AG04449 (cell line): ENCODE data around the gene DUSP2.

Experiments used
- CTCF ChIA-PET: fragments of 350-600 bp; formaldehyde crosslinking; extraction: SDS; loops from one replicate; lab custom pipeline; 2021; ENCODE audit warnings: antibody characterized with exemption; lab: Yijun Ruan, JAX
- POLR2A ChIA-PET: fragments of 400-600, 350-600 bp; formaldehyde crosslinking; extraction: SDS; loops from one replicate; lab custom pipeline; 2020; ENCODE audit warnings: antibody characterized with exemption, inconsistent platforms; lab: Yijun Ruan, JAX
- DNase-seq: peaks from one replicate; pipeline ENCODE4 v3.0.0-alpha.2; 2010; ENCODE audit warnings: low read depth, low spot score
- H3K4me3 ChIP-seq: 2 replicates; pipeline ENCODE4 v1.5.1; 2011; ENCODE audit warnings: low read depth, mild to moderate bottlenecking, control low read depth, low read length
- TF ChIP-seq, protein P1 (sequence below): IDR thresholded peaks from one replicate; pipeline ENCODE4 v1.5.1; 2011; ENCODE audit warnings: mild to moderate bottlenecking, moderate library complexity, low read length, control low read depth, inconsistent platforms; ENCODE audit not compliant: insufficient read depth; ENCODE audit errors: missing control alignments

DUSP2 gene

DNA sequence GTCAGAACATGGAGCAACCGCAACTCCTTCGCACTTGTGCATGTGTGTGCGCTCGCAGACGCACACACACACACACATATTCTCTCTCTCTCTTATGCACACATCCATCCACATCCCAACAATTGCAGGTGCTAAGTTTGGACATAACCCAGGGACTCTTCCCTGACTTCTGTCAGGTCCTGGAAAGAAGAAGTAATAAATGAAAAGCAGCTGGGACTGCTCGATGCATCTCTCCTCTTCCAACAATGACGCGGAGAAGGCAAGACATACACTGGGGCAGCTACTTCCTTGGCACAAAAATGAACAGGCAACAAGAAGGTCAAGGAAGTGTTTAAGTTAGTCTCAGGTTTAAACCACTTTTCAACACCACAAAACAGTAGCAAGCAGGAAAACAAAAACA, 39.7 kb upstream of the DUSP2 start:
- POLR2A ChIA-PET: no interaction called here
- CTCF ChIA-PET: interaction anchor here (0.6 to 6.6 kb wide), 3 partner anchors 11 to 193 kb away, joined by 3 to 67 read pairs (median 3); partner anchors contain the start of gene ASTL
- no peak for DNase-seq
- H3K4me3 ChIP-seq: no peak overlapping the region
- TF ChIP-seq, protein P1, sequence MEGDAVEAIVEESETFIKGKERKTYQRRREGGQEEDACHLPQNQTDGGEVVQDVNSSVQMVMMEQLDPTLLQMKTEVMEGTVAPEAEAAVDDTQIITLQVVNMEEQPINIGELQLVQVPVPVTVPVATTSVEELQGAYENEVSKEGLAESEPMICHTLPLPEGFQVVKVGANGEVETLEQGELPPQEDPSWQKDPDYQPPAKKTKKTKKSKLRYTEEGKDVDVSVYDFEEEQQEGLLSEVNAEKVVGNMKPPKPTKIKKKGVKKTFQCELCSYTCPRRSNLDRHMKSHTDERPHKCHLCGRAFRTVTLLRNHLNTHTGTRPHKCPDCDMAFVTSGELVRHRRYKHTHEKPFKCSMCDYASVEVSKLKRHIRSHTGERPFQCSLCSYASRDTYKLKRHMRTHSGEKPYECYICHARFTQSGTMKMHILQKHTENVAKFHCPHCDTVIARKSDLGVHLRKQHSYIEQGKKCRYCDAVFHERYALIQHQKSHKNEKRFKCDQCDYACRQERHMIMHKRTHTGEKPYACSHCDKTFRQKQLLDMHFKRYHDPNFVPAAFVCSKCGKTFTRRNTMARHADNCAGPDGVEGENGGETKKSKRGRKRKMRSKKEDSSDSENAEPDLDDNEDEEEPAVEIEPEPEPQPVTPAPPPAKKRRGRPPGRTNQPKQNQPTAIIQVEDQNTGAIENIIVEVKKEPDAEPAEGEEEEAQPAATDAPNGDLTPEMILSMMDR: no peak

DNA sequence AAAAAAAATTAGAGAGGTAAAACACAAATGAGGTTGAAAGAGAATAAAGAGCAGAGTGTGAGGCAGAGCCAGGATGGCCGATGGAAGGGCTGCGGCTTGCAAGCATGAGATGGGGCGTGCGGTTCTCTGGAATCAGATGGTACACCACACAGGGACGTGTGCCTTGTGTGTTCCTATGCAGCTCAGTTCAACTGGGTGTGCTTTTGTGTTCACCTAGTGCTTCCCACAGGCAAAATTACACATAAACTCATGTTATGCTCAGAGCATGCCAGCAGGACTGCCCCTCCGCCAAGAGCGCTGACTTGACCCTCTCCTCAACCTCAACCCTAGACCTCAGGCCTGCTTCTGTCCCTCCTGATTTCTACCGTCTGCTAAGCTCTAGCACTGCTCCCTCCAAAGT, 38.9 kb upstream of the DUSP2 start:
- no peak overlapping the region for H3K4me3 ChIP-seq
- POLR2A ChIA-PET: no interaction called here
- CTCF ChIA-PET: interaction anchor here (6.6 kb wide), 1 partner anchor 10 kb away, joined by 67 read pairs; no protein-coding TSS in a partner anchor
- TF ChIP-seq, protein P1: no peak
- no peak for DNase-seq

DNA sequence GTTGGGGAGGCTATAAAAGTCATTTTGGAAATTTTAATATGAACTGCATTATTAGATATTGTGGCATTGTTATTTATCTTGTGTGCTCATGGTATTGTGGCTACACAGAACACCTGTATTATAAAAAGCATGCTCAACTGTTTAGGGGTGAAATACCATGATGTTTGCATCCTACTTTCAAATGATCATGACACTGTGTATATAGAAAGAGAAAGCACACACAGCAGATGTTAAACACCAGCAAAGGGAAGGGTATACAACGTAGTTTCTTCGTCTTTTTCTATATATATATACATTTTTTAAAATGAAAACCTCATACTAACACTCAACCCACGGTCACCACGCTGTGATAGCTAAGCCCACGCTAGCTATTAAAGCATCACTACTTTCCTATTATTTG, 36.3 kb upstream of the DUSP2 start:
- TF ChIP-seq, protein P1: no peak
- CTCF ChIA-PET: no interaction called here
- no peak overlapping the region for H3K4me3 ChIP-seq
- DNase-seq: no peak
- POLR2A ChIA-PET: interaction anchor here (1.1 kb wide), 1 partner anchor 27 kb away, joined by 3 read pairs; the partner anchor contains the start of gene STARD7

DNA sequence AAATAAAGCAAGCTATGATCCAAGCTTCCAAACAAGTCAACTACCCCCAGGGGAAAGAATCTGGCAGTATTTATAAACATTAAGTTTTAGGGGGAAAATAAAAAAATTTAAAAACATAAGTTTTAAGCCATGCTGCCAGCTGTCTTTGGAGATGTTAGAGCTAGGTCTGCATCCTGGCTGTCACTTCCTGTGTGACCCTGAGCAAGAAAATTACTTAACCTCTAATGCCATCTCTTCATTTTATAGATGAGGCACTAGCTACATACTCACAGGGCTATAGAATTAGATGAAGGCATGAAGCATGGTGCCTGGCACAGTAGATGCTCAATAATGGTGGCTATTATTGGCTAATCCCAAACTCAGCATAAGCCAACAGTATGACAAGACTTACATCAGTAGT, 35.3 kb upstream of the DUSP2 start:
- no peak for DNase-seq
- TF ChIP-seq, protein P1: no peak
- ChIA-PET CTCF (interaction anchor here (0.9 to 1.2 kb wide), 4 partner anchors 16 to 188 kb away, joined by 3 to 4 read pairs (median 4); no protein-coding TSS in a partner anchor), POLR2A (no interaction called here)
- H3K4me3 ChIP-seq: no peak overlapping the region

DNA sequence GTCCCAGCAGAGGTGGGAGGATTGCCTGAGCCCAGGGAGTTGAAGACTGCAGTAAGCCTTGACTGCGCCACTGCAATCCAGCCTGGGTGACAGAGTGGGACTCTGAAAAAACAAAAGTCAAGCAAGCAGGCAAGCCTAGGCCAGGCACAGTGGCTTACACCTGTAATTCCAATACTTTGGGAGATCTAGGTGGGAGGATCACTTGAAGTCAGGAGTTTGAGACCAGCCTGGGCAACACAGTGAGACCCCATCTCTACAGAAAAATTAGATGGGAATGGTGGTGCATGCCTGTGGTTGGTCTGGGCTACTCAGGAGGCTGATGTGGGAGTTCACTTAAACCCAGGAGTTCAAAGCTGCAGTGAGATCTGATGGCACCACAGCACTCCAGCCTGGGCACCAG, 34.8 kb upstream of the DUSP2 start:
- no peak for DNase-seq
- TF ChIP-seq, protein P1: no peak
- CTCF ChIA-PET: interaction anchor here (0.9 to 1.2 kb wide), 4 partner anchors 16 to 187 kb away, joined by 3 to 4 read pairs (median 4); no protein-coding TSS in a partner anchor
- no peak overlapping the region for H3K4me3 ChIP-seq
- POLR2A ChIA-PET: no interaction called here

DNA sequence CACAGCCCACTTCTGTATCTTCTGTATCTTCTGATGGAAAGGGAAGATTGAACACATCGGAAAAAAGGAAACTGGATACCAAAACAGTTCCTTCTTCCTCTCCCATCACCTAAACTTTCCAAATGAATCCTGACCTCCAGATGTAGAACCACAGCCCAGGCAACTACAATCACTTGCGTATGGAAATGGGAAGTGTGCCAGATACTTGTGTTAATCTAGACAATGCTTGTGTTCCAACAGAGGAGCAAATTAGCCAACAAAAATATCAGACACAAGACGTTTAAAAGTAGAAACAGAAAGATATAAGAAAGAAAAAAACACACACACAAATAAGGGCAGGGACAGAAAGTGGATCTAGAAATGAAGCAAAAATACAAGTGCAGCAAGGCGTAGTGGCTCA, 31.4 kb upstream of the DUSP2 start:
- ChIA-PET CTCF (interaction anchor here (3.5 to 6.6 kb wide), 5 partner anchors 8 to 184 kb away, joined by 24 to 228 read pairs (median 51); partner anchors contain the start of genes ADRA2B, ANKRD36C and ASTL), POLR2A (no interaction called here)
- TF ChIP-seq, protein P1: no peak
- H3K4me3 ChIP-seq: no peak overlapping the region
- no peak for DNase-seq
